T-helper 1 cell treated with Interleukin-12 subunit alpha and Interleukin-12 subunit beta and Interleukin-4 antibody, amounts not matched to agents 30 μg/mL and 1 μg/mL, for 36 hours (primary cell): ENCODE results near the gene ALPK1.
"Not testable (repeated sequence)": the region's sequence is repeated elsewhere in the genome, so short reads cannot be mapped to it uniquely, and the experiment has no call there.

ENCODE experiments used
- H3K27ac Mint-ChIP-seq: one replicate; pipeline ENCODE4 v1.8.0; 2021; ENCODE audit warnings: mild to moderate bottlenecking, mixed read lengths
- H3K27me3 Mint-ChIP-seq: one replicate; pipeline ENCODE4 v1.8.0; 2021; ENCODE audit warnings: low read depth, mixed read lengths
- H3K36me3 Mint-ChIP-seq: one replicate; pipeline ENCODE4 v1.8.0; 2021; ENCODE audit warnings: low read depth, mixed read lengths
- H3K4me1 Mint-ChIP-seq: one replicate; pipeline ENCODE4 v1.8.0; 2021; ENCODE audit warnings: low read depth, mixed read lengths
- H3K4me3 Mint-ChIP-seq: one replicate; pipeline ENCODE4 v1.8.0; 2021; ENCODE audit warnings: mild to moderate bottlenecking, moderate library complexity, mixed read lengths
- H3K9me3 Mint-ChIP-seq: one replicate; pipeline ENCODE4 v1.8.0; 2021; ENCODE audit warnings: mixed read lengths

The ALPK1 gene

GRCh38 chr4:112411781-112412550 is 114.8 kb downstream of the ALPK1 start:
- H3K27me3 Mint-ChIP-seq, result no peaks in the 10 kb centered on the region
- H3K4me1 Mint-ChIP-seq, result peaks cover 2% of the 10 kb centered on the region
- H3K9me3 Mint-ChIP-seq, result no peaks in the 10 kb centered on the region
- no peak overlapping the region for H3K4me3 Mint-ChIP-seq
- H3K36me3 Mint-ChIP-seq, result peaks cover 34% of the 10 kb centered on the region
- H3K27ac Mint-ChIP-seq, result no peak overlapping the region

- no peak overlapping the region for H3K27ac Mint-ChIP-seq
- H3K9me3 Mint-ChIP-seq, result no peaks in the 10 kb centered on the region
- peaks cover 2% of the 10 kb centered on the region for H3K4me1 Mint-ChIP-seq
- H3K27me3 Mint-ChIP-seq, result no peaks in the 10 kb centered on the region
- H3K36me3 Mint-ChIP-seq, result peaks cover 29% of the 10 kb centered on the region
- H3K4me3 Mint-ChIP-seq, result no peak overlapping the region
Observed at GRCh38 chr4:112416464-112416863, 119.3 kb downstream of the ALPK1 start.

GRCh38 chr4:112418092-112418491 is 120.9 kb downstream of the ALPK1 start:
- H3K36me3 Mint-ChIP-seq, result peaks cover 30% of the 10 kb centered on the region
- no peak overlapping the region for H3K4me3 Mint-ChIP-seq
- H3K9me3 Mint-ChIP-seq, result no peaks in the 10 kb centered on the region
- peaks cover 2% of the 10 kb centered on the region for H3K4me1 Mint-ChIP-seq
- no peaks in the 10 kb centered on the region for H3K27me3 Mint-ChIP-seq
- no peak overlapping the region for H3K27ac Mint-ChIP-seq

- Mint-ChIP-seq H3K36me3 (peaks cover 14% of the 10 kb centered on the region), H3K4me1 (no peaks in the 10 kb centered on the region), H3K27me3 (no peaks in the 10 kb centered on the region), H3K27ac (no peak overlapping the region), H3K9me3 (no peaks in the 10 kb centered on the region), H3K4me3 (no peak overlapping the region)
Observed at GRCh38 chr4:112421911-112422310, 124.7 kb downstream of the ALPK1 start.

- Mint-ChIP-seq H3K27me3 (no peaks in the 10 kb centered on the region), H3K27ac (no peak overlapping the region), H3K9me3 (no peaks in the 10 kb centered on the region), H3K36me3 (peaks cover 16% of the 10 kb centered on the region), H3K4me1 (no peaks in the 10 kb centered on the region), H3K4me3 (no peak overlapping the region)
Observed at GRCh38 chr4:112422644-112423043, 125.5 kb downstream of the ALPK1 start.

GRCh38 chr4:112423591-112423990 is 126.4 kb downstream of the ALPK1 start:
- Mint-ChIP-seq H3K27ac (no peak overlapping the region), H3K27me3 (no peaks in the 10 kb centered on the region), H3K4me3 (no peak overlapping the region), H3K36me3 (peaks cover 24% of the 10 kb centered on the region), H3K9me3 (no peaks in the 10 kb centered on the region), H3K4me1 (no peaks in the 10 kb centered on the region)

GRCh38 chr4:112425823-112426222 is 128.7 kb downstream of the ALPK1 start:
- Mint-ChIP-seq H3K27ac (no peak overlapping the region), H3K9me3 (no peaks in the 10 kb centered on the region), H3K27me3 (no peaks in the 10 kb centered on the region), H3K4me3 (no peak overlapping the region), H3K4me1 (no peaks in the 10 kb centered on the region), H3K36me3 (peaks cover 35% of the 10 kb centered on the region)

- no peaks in the 10 kb centered on the region for H3K27me3 Mint-ChIP-seq
- H3K4me1 Mint-ChIP-seq, result no peaks in the 10 kb centered on the region
- H3K36me3 Mint-ChIP-seq, result peaks cover 35% of the 10 kb centered on the region
- no peak overlapping the region for H3K27ac Mint-ChIP-seq
- no peak overlapping the region for H3K4me3 Mint-ChIP-seq
- no peaks in the 10 kb centered on the region for H3K9me3 Mint-ChIP-seq
Observed at GRCh38 chr4:112426416-112426815, 129.2 kb downstream of the ALPK1 start.

- no peak overlapping the region for H3K4me3 Mint-ChIP-seq
- H3K27me3 Mint-ChIP-seq, result no peaks in the 10 kb centered on the region
- no peak overlapping the region for H3K27ac Mint-ChIP-seq
- no peaks in the 10 kb centered on the region for H3K4me1 Mint-ChIP-seq
- peaks cover 32% of the 10 kb centered on the region for H3K36me3 Mint-ChIP-seq
- H3K9me3 Mint-ChIP-seq, result no peaks in the 10 kb centered on the region
Observed at GRCh38 chr4:112431158-112431557, 134.0 kb downstream of the ALPK1 start.

- H3K27ac Mint-ChIP-seq, result no peak overlapping the region
- peaks cover 45% of the 10 kb centered on the region for H3K36me3 Mint-ChIP-seq
- no peaks in the 10 kb centered on the region for H3K4me1 Mint-ChIP-seq
- H3K27me3 Mint-ChIP-seq, result no peaks in the 10 kb centered on the region
- H3K9me3 Mint-ChIP-seq, result no peaks in the 10 kb centered on the region
- no peak overlapping the region for H3K4me3 Mint-ChIP-seq
Observed at GRCh38 chr4:112436987-112437386, 139.8 kb downstream of the ALPK1 start.

GRCh38 chr4:112442226-112442625 is 145.1 kb downstream of the ALPK1 start:
- H3K27me3 Mint-ChIP-seq, H3K4me3 Mint-ChIP-seq, H3K4me1 Mint-ChIP-seq, H3K27ac Mint-ChIP-seq: not testable (repeated sequence)
- Mint-ChIP-seq H3K9me3 (peaks cover 20% of the 10 kb centered on the region), H3K36me3 (peaks cover 60% of the 10 kb centered on the region)

GRCh38 chr4:112448306-112449132 is 151.3 kb downstream of the ALPK1 start:
- no peak overlapping the region for H3K27ac Mint-ChIP-seq
- no peaks in the 10 kb centered on the region for H3K4me1 Mint-ChIP-seq
- H3K27me3 Mint-ChIP-seq, result no peaks in the 10 kb centered on the region
- H3K36me3 Mint-ChIP-seq, result peaks cover 24% of the 10 kb centered on the region
- H3K9me3 Mint-ChIP-seq, result peaks cover 17% of the 10 kb centered on the region
- H3K4me3 Mint-ChIP-seq, result no peak overlapping the region

GRCh38 chr4:112449708-112450107 is 152.5 kb downstream of the ALPK1 start:
- Mint-ChIP-seq H3K27me3 (no peaks in the 10 kb centered on the region), H3K4me3 (no peak overlapping the region), H3K9me3 (peaks cover 10% of the 10 kb centered on the region), H3K27ac (no peak overlapping the region), H3K36me3 (peaks cover 15% of the 10 kb centered on the region), H3K4me1 (no peaks in the 10 kb centered on the region)

- Mint-ChIP-seq H3K4me3 (no peak overlapping the region), H3K27me3 (no peaks in the 10 kb centered on the region), H3K4me1 (no peaks in the 10 kb centered on the region), H3K27ac (no peak overlapping the region), H3K9me3 (no peaks in the 10 kb centered on the region), H3K36me3 (peaks cover 8% of the 10 kb centered on the region)
Observed at GRCh38 chr4:112451104-112451503, 153.9 kb downstream of the ALPK1 start.

GRCh38 chr4:112451831-112452230 is 154.7 kb downstream of the ALPK1 start:
- Mint-ChIP-seq H3K4me1 (no peaks in the 10 kb centered on the region), H3K36me3 (peaks cover 5% of the 10 kb centered on the region), H3K4me3 (no peak overlapping the region), H3K27me3 (no peaks in the 10 kb centered on the region), H3K27ac (no peak overlapping the region), H3K9me3 (no peaks in the 10 kb centered on the region)
